ACC112 (cell line): ENCODE measurements around the gene RHBDD3.

Experiments used
- H2AFZ ChIP-seq: fragments of 200-600 bp; sonication (generic); one replicate; pipeline ENCODE4 v1.6.0; 2017; ENCODE audit warnings: antibody characterized with exemption, low read length; ENCODE audit not compliant: unreplicated experiment
- H3K27ac ChIP-seq: fragments of 200-600 bp; sonication (generic); 2 replicates; pipeline ENCODE4 v1.5.1; 2014; ENCODE audit warnings: low read depth, mild to moderate bottlenecking, antibody characterized with exemption, low read length, moderate library complexity
- H3K27me3 ChIP-seq: fragments of 200-600 bp; sonication (generic); 2 replicates; pipeline ENCODE4 v1.6.1; 2014; ENCODE audit warnings: mild to moderate bottlenecking, antibody characterized with exemption, low read length, moderate library complexity, mixed read lengths; ENCODE audit not compliant: insufficient read depth
- H3K36me3 ChIP-seq: fragments of 200-600 bp; sonication (generic); 2 replicates; pipeline ENCODE4 v1.6.1; 2016; ENCODE audit warnings: mild to moderate bottlenecking, antibody characterized with exemption, low read length, moderate library complexity, mixed read lengths; ENCODE audit not compliant: insufficient read depth
- H3K4me1 ChIP-seq: fragments of 200-600 bp; sonication (generic); one replicate; pipeline ENCODE4 v1.6.1; 2016; ENCODE audit warnings: low read length, mixed read lengths; ENCODE audit not compliant: insufficient read depth, unreplicated experiment, control insufficient read depth
- H3K4me3 ChIP-seq: fragments of 200-600 bp; sonication (generic); 2 replicates; pipeline ENCODE4 v1.5.1; 2014; ENCODE audit warnings: mild to moderate bottlenecking, low read depth, low read length
- H3K79me2 ChIP-seq: fragments of 200-600 bp; sonication (generic); one replicate; pipeline ENCODE4 v1.6.0; 2016; ENCODE audit warnings: low read length; ENCODE audit not compliant: control insufficient read depth, unreplicated experiment, insufficient read depth

The RHBDD3 gene

GRCh38 chr22:29310863-29311339, 43.1 kb upstream of the RHBDD3 start:
- Histone ChIP-seq H3K36me3 (no peaks in the 10 kb centered on the region), H3K79me2 (no peaks in the 10 kb centered on the region), H3K4me3 (peak overlapping the region; percentile 45; the same call in 1 of the 2 replicates), H3K27me3 (peaks cover 24% of the 10 kb centered on the region), H2AFZ (no peak overlapping the region), H3K4me1 (peaks cover 17% of the 10 kb centered on the region), H3K27ac (peak overlapping the region; percentile 75)

DNA sequence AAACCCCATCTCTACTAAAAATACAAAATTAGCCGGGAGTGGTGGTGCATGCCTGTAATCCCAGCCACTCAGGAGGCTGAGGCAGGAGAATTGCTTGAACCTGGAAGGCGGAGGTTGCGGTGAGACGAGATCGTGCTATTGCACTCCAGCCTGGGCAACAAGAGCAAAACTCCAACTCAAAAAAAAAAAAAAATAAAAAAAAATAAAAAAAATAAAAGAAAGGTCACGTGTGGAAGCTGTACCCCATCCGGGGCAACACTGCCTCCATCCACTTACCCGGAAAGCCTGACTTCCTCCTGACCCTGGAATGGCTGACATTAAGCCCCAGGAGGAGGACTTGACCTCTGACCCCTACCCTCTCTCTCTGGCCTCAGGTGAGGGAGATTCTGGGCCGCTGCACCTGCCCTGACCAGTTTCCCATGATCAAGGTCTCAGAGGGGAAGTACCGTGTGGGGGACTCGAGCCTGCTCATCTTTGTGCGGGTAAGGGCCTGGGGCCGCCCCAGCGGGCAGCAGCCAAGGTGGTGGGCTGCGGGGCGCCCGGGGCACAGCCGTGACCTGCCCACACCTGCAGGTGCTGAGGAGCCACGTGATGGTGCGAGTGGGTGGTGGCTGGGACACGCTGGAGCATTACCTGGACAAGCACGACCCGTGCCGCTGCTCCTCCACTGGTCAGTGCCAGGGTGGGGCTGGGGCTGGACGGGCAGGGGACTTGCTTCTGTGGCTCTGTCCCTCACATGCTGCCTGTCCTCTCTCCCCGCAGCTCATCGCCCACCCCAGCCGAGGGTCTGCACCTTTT, 42.5 kb upstream of the RHBDD3 start:
- Histone ChIP-seq H3K36me3 (no peaks in the 10 kb centered on the region), H3K4me1 (peaks cover 17% of the 10 kb centered on the region), H3K27me3 (peaks cover 21% of the 10 kb centered on the region), H2AFZ (no peak overlapping the region), H3K4me3 (no peak overlapping the region), H3K27ac (peak overlapping the region; percentile 64), H3K79me2 (no peaks in the 10 kb centered on the region)

DNA sequence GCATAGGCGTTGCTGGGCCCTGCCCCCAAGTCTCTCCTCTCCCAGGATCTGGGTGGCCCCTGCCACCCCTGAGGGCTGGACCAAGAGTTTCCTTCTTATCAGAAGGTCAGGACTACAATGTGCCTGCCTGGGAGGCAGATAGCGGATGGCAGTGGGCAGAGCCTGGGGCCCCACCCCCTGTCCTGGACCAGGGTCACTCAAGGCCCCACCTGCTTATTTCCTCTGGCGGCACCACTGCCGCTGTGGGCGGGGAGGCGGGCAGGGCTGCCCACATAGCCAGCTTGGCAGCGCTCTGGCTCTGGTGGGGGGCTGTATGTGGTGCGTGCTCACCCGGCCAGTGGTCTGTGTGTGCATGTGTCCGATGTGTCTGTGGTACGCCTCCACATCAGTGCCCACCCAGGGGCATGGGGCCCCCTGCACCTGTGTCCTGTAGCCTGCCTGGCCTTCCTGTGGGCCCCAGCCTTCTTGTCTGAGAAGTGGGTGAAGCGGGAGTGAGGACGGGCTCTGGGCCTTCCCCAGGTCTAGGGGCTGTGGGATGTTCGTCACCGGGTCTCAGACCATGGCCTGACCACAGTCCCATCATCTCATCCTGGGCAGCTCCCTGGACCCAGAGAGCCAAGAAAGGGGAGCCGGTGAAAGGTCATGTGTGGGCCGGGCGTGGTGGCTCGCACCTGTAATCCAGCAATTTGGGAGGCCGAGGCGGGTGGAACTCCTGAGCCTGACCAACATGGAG, 41.7 kb upstream of the RHBDD3 start:
- Histone ChIP-seq H2AFZ (no peak overlapping the region), H3K36me3 (no peaks in the 10 kb centered on the region), H3K27me3 (peaks cover 13% of the 10 kb centered on the region), H3K4me3 (no peak overlapping the region), H3K79me2 (no peaks in the 10 kb centered on the region), H3K27ac (no peak overlapping the region), H3K4me1 (peaks cover 17% of the 10 kb centered on the region)

DNA sequence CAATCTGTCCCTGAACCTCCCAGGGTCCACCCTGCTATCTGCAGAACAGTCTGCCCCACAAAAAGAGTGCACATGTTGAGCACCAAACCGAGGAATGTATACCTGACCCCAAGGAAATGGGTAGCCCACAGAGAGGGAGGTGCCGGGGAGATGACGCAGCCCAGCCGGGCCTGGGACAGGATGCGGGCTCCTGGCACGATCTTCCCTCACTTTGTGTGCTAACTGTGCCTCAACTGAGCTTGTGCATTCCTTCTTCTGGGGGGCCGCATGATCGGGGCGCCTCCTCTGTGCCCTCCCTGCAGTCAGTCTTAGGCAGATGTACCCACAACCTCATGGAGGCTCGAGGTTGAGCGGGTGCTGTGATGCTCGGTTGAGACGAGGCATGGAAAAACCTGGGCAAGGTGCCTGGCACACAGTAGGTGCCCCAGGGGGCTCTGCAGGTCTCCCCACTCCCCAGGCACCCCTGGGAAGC, 41.0 kb upstream of the RHBDD3 start:
- H3K36me3 ChIP-seq, result no peaks in the 10 kb centered on the region
- peaks cover 17% of the 10 kb centered on the region for H3K4me1 ChIP-seq
- no peak overlapping the region for H3K4me3 ChIP-seq
- H3K27ac ChIP-seq, result no peak overlapping the region
- H3K27me3 ChIP-seq, result peaks cover 7% of the 10 kb centered on the region; the same call in 1 of the 2 replicates
- H2AFZ ChIP-seq, result no peak overlapping the region
- H3K79me2 ChIP-seq, result no peaks in the 10 kb centered on the region

DNA sequence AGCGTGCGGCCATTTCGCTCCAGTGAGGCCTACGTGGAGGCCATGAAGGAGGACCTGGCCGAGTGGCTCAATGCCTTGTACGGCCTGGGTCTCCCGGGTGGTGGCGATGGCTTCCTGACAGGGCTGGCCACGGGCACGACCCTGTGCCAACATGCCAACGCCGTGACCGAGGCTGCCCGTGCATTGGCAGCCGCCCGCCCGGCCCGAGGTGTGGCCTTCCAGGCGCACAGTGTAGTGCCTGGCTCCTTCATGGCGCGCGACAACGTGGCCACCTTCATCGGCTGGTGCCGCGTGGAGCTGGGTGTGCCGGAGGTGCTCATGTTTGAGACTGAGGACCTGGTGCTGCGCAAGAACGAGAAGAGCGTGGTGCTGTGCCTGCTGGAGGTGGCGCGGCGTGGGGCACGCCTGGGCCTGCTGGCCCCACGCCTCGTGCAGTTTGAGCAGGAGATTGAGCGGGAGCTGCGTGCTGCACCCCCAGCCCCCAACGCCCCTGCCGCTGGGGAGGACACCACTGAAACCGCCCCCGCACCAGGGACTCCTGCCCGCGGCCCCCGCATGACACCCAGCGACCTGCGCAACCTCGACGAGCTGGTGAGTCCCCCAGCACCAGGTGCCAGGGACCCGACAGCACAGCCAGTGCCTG, 40.5 kb upstream of the RHBDD3 start:
- H3K27me3 ChIP-seq, result peaks cover under 1% of the 10 kb centered on the region; the same call in 1 of the 2 replicates

DNA sequence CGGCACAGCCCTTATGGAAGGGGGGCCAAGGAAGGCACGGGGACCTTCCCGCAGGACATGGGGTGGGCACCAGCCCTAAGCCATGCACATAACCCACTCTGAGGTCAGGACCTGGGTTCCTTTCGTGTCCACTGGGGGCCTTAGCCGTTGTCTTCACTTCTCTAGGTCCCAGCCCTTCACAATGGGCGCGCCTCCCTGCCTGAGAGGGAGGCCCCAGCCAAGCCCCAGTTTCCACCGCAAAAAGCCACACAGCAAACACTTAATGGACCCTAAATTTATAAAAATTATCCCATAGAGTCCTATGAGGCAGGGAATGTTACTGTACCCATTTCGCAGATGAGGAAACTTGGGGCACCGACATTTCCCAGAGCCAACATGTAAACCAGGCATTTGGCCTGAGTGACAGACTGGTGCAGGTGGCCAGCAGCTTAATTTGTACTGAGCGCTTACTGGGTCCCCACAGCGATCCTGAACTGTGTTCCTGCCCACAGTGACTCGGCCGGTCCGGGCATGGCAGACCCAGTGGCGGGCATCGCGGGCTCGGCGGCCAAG, 39.9 kb upstream of the RHBDD3 start:
- no peaks in the 10 kb centered on the region for H3K36me3 ChIP-seq
- no peak overlapping the region for H3K27ac ChIP-seq
- peak overlapping the region; percentile 79 for H3K4me3 ChIP-seq
- peaks cover 17% of the 10 kb centered on the region for H3K4me1 ChIP-seq
- H2AFZ ChIP-seq, result no peak overlapping the region
- no peaks in the 10 kb centered on the region for H3K79me2 ChIP-seq
- H3K27me3 ChIP-seq, result no peaks in the 10 kb centered on the region

More for the DNA sequence above, 40.5 kb upstream of the RHBDD3 start:
- no peaks in the 10 kb centered on the region for H3K79me2 ChIP-seq
- peaks cover 17% of the 10 kb centered on the region for H3K4me1 ChIP-seq
- H3K4me3 ChIP-seq, result peak overlapping the region; percentile 79; the same call in 1 of the 2 replicates
- H2AFZ ChIP-seq, result no peak overlapping the region
- no peak overlapping the region for H3K27ac ChIP-seq
- H3K36me3 ChIP-seq, result no peaks in the 10 kb centered on the region

- H2AFZ ChIP-seq, result peak overlapping the region; percentile 82
- H3K27ac ChIP-seq, result peak overlapping the region; percentile 46
Observed at GRCh38 chr22:29306835-29307595, 39.2 kb upstream of the RHBDD3 start.

DNA sequence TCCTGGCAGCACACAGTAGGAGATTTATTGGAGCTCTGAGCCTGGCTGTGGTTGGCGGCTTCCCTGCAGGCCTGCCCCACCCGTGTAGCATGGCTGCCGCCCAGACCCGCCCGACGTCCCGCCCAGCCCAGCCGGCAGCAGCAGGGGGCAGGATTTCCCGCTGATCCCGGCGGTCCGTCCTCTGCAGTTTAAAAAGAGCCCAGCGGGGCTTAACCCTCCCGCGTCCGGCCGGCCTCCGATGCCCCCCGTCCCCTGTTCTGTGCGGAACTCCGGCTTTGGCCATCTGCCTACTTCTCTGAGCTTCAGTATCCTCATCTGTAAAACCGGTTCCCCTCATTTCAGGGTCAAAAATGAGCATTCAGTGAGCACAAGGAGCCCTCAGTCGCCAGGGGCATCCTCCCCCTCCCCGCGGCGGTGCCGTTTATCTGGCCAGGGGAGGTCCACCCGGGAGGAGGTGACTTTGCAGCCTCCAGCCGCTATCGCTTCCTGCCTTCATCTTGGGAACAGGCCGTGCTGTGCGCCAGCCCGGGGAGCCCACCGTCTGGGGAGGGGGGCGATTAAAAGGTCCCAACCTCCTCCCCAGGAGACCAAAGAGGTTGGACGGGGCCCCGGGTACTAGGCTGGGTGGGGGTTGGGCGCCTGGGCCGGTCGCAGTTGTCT, 38.5 kb upstream of the RHBDD3 start, which contains the start of gene GAS2L1:
GAS2L1 (plus strand) TSS at position 476 of the 660 bp plus-strand sequence. CDS start 1,456 bp downstream, outside the sequence.
- H3K79me2 ChIP-seq, result no peaks in the 10 kb centered on the region
- H3K27me3 ChIP-seq, result no peaks in the 10 kb centered on the region
- H3K36me3 ChIP-seq, result no peaks in the 10 kb centered on the region
- H2AFZ ChIP-seq, result peak within 1 kb of the TSS; percentile 82
- H3K4me3 ChIP-seq, result peak within 1 kb of the TSS; percentile 79
- peaks cover 14% of the 10 kb centered on the region for H3K4me1 ChIP-seq
- H3K27ac ChIP-seq, result peak within 1 kb of the TSS; percentile 46

More at GRCh38 chr22:29306835-29307595, 39.2 kb upstream of the RHBDD3 start:
- Histone ChIP-seq H3K4me1 (peaks cover 17% of the 10 kb centered on the region), H3K27me3 (no peaks in the 10 kb centered on the region), H3K4me3 (peak overlapping the region; percentile 79), H3K36me3 (no peaks in the 10 kb centered on the region), H3K79me2 (no peaks in the 10 kb centered on the region)

DNA sequence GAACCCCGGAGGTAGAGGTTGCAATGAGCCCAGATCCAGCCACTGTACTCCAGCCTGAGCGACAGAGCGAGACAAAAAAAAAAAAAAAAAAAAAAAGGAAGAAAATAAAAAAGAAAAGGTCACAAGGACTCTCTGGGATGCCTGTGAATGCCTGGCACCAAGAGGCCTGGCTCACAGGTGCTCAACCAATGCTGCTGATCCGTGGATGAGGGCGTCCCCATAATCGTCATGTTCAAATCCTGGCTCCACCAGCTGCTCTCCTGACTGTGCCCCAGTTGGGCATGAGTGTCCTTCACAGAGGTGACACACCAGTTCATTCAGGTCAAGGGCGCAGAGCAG, 38.0 kb upstream of the RHBDD3 start:
- H3K27ac ChIP-seq, result no peak overlapping the region

More for the DNA sequence above, 38.0 kb upstream of the RHBDD3 start:
- Histone ChIP-seq H3K27me3 (no peaks in the 10 kb centered on the region), H3K79me2 (no peaks in the 10 kb centered on the region), H3K4me3 (peak overlapping the region; percentile 79; the same call in 1 of the 2 replicates), H3K36me3 (no peaks in the 10 kb centered on the region), H3K4me1 (peaks cover 11% of the 10 kb centered on the region), H2AFZ (no peak overlapping the region)
